HepG2 (cell line): ENCODE results near the gene HES6. TPM values are rescaled to one million over a fixed set of nuclear protein-coding genes. Genes with fewer than 3 reads are reported as not detected.

ENCODE experiments used
- CCAR2 ChIP-seq: fragments of 200-400 bp; formaldehyde crosslinking; optimal IDR thresholded peaks from 2 replicates; pipeline ENCODE3; 2018; ENCODE audit warnings: low read depth, mild to moderate bottlenecking, low read length, moderate library complexity
- CHCHD3 ChIP-seq: sonication (generic); formaldehyde crosslinking; IDR thresholded peaks from 2 replicates; pipeline ENCODE4 v1.8.0; 2022; ENCODE audit warnings: mild to moderate bottlenecking, missing genetic modification reagents, moderate library complexity
- NBN ChIP-seq: fragments of 450-650 bp; conservative IDR thresholded peaks from 2 replicates; pipeline ENCODE4 v1.6.1; 2017
- NR2C2 ChIP-seq: sonication (generic); formaldehyde crosslinking; IDR thresholded peaks from 2 replicates; pipeline ENCODE4 v1.4.0; 2020; ENCODE audit warnings: missing genetic modification reagents, mild to moderate bottlenecking, moderate library complexity, borderline replicate concordance
- NR3C1 ChIP-seq: sonication (generic); formaldehyde crosslinking; IDR thresholded peaks from 2 replicates; pipeline ENCODE4 v1.4.0; 2020; ENCODE audit warnings: missing genetic modification reagents
- PITX1 ChIP-seq: sonication (generic); formaldehyde crosslinking; IDR thresholded peaks from 2 replicates; pipeline ENCODE4 v1.5.1; 2020; ENCODE audit warnings: mild to moderate bottlenecking, missing genetic modification reagents
- RFX1 ChIP-seq: fragments of 450-650 bp; IDR thresholded peaks from 2 replicates; pipeline ENCODE4 v1.6.1; 2017
- SMARCC2 ChIP-seq: fragments of 450-650 bp; IDR thresholded peaks from 2 replicates; pipeline ENCODE4 v1.6.1; 2017; ENCODE audit warnings: antibody characterized with exemption, mild to moderate bottlenecking
- TOPORS ChIP-seq: sonication (generic); formaldehyde crosslinking; IDR thresholded peaks from 2 replicates; pipeline ENCODE4 v1.8.0; 2023; ENCODE audit warnings: mild to moderate bottlenecking, missing genetic modification reagents
- YY1 ChIP-seq: IDR thresholded peaks from 2 replicates; pipeline ENCODE4 v1.6.1; 2011; ENCODE audit warnings: low read length, low read depth, moderate library complexity, mild to moderate bottlenecking; ENCODE audit not compliant: insufficient read depth, insufficient replicate concordance
- ZFP37 ChIP-seq: sonication (generic); formaldehyde crosslinking; IDR thresholded peaks from 2 replicates; pipeline ENCODE4 v1.4.0; 2020; ENCODE audit warnings: missing genetic modification reagents, borderline replicate concordance
- ZNF720 ChIP-seq: sonication (generic); formaldehyde crosslinking; IDR thresholded peaks from 2 replicates; pipeline ENCODE4 v1.4.0; 2020; ENCODE audit warnings: missing genetic modification reagents
- ZNF792 ChIP-seq: IDR thresholded peaks from 2 replicates; pipeline ENCODE4 v1.6.1; 2016
- ZSCAN20 ChIP-seq: sonication (generic); formaldehyde crosslinking; IDR thresholded peaks from 2 replicates; pipeline ENCODE4 v1.4.0; 2020; ENCODE audit warnings: missing genetic modification reagents, mild to moderate bottlenecking, borderline replicate concordance
- polyA plus RNA-seq, 8 experiments: library from polyadenylated mRNA; depleted of rRNA in 3 of 8; stranded (reverse) in 7 of 8; unstranded in 1 of 8; fragments of >200 nt; fragmentation: Illumina TruSeq in 4 of 8; extraction: Trizol in 4 of 8; gene quantifications; 2 replicates each; pipeline versions ENCODE4 v1.2.1 to v1.2.3, GENCODE V29; 2011 to 2016; ENCODE audit warnings: low read depth in 4 of 8, missing spikeins in 1 of 8, mixed read lengths in 1 of 8; ENCODE audit not compliant: insufficient read depth in 1 of 8
- total RNA-seq, 5 experiments: library from RNA; depleted of rRNA; stranded (reverse); fragments of >200 nt; fragmentation: Illumina TruSeq; extraction: Trizol; gene quantifications; 2 replicates each; pipeline ENCODE4 v1.2.3, GENCODE V29; 2016; ENCODE audit warnings: low read depth in 1 of 5
- TF ChIP-seq, protein P1 (sequence below): sonication (generic); formaldehyde crosslinking; IDR thresholded peaks from one replicate; pipeline ENCODE4 v1.5.1; 2020; ENCODE audit warnings: mild to moderate bottlenecking, missing genetic modification reagents; ENCODE audit errors: not compliant biosample characterization
- TF ChIP-seq, protein P2 (sequence below): sonication (generic); formaldehyde crosslinking; IDR thresholded peaks from 2 replicates; pipeline ENCODE4 v1.9.0; 2021; ENCODE audit warnings: missing genetic modification reagents, mild to moderate bottlenecking, borderline replicate concordance
- TF ChIP-seq, protein P3 (sequence below): sonication (generic); formaldehyde crosslinking; conservative IDR thresholded peaks from 2 replicates; pipeline ENCODE4 v1.5.0; 2020; ENCODE audit warnings: missing genetic modification reagents
- TF ChIP-seq, protein P4 (sequence below): IDR thresholded peaks from 2 replicates; pipeline ENCODE4 v1.6.1; 2018; ENCODE audit warnings: missing genetic modification reagents, mild to moderate bottlenecking, missing compliant biosample characterization

The HES6 gene
- total and polyA plus RNA-seq, 2 of the 13 experiments (the other 11 are each of a cell fraction or from before 2014, with no cell fraction given): 19.5 to 82.8 TPM

DNA sequence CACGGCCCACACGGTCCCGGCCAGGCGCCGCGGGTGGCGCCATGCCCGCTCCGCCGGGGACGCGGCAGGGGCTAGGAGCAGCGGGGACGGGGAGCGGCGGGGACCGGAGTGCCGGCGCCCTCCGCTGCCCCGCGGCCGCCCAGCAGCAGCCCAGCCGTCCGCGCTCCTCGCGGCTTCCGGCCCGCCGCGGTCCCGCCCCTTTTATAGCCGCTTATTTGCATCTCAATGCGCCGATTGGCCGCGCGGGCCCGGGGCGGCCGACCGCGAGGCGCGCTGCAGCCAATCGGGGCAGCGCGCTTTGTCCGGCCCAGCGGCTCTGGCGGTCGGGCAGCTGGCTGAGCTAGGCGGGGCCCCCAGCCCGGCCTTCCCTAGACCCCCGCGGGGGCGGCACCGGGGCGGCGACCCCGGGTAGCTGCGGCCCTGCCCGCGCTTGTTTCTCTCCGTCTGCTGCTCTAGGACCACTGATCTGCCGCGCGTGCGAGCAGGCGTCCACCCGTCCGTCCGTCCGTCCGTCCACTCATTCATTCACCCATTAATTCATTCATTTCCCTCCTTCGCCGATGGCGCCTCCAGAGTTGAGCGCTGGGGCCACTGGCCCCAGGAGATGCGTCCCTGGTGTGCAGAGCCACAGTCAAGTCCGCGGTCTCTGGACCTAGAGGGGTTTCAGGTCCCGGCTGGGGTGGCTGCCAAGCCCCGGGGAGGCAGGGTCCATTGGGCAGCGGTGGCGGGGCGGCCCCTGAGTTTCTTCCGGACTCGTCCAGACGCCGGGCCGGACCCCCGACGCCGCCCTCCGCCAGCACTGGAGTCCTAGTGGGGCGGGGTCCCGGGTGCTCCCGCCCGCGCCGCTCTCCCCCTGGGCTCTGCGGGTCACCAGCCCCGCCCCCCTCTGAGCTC, at the start of gene HES6 (continued):
- no peak for TF ChIP-seq NR3C1
- no peak for TF ChIP-seq ZNF720 (CRISPR knock-in tag)
- TF ChIP-seq ZSCAN20: 0 out of 2 replicates have a peak, but pooled peaks have one; percentile 33
- TF ChIP-seq, protein P1, sequence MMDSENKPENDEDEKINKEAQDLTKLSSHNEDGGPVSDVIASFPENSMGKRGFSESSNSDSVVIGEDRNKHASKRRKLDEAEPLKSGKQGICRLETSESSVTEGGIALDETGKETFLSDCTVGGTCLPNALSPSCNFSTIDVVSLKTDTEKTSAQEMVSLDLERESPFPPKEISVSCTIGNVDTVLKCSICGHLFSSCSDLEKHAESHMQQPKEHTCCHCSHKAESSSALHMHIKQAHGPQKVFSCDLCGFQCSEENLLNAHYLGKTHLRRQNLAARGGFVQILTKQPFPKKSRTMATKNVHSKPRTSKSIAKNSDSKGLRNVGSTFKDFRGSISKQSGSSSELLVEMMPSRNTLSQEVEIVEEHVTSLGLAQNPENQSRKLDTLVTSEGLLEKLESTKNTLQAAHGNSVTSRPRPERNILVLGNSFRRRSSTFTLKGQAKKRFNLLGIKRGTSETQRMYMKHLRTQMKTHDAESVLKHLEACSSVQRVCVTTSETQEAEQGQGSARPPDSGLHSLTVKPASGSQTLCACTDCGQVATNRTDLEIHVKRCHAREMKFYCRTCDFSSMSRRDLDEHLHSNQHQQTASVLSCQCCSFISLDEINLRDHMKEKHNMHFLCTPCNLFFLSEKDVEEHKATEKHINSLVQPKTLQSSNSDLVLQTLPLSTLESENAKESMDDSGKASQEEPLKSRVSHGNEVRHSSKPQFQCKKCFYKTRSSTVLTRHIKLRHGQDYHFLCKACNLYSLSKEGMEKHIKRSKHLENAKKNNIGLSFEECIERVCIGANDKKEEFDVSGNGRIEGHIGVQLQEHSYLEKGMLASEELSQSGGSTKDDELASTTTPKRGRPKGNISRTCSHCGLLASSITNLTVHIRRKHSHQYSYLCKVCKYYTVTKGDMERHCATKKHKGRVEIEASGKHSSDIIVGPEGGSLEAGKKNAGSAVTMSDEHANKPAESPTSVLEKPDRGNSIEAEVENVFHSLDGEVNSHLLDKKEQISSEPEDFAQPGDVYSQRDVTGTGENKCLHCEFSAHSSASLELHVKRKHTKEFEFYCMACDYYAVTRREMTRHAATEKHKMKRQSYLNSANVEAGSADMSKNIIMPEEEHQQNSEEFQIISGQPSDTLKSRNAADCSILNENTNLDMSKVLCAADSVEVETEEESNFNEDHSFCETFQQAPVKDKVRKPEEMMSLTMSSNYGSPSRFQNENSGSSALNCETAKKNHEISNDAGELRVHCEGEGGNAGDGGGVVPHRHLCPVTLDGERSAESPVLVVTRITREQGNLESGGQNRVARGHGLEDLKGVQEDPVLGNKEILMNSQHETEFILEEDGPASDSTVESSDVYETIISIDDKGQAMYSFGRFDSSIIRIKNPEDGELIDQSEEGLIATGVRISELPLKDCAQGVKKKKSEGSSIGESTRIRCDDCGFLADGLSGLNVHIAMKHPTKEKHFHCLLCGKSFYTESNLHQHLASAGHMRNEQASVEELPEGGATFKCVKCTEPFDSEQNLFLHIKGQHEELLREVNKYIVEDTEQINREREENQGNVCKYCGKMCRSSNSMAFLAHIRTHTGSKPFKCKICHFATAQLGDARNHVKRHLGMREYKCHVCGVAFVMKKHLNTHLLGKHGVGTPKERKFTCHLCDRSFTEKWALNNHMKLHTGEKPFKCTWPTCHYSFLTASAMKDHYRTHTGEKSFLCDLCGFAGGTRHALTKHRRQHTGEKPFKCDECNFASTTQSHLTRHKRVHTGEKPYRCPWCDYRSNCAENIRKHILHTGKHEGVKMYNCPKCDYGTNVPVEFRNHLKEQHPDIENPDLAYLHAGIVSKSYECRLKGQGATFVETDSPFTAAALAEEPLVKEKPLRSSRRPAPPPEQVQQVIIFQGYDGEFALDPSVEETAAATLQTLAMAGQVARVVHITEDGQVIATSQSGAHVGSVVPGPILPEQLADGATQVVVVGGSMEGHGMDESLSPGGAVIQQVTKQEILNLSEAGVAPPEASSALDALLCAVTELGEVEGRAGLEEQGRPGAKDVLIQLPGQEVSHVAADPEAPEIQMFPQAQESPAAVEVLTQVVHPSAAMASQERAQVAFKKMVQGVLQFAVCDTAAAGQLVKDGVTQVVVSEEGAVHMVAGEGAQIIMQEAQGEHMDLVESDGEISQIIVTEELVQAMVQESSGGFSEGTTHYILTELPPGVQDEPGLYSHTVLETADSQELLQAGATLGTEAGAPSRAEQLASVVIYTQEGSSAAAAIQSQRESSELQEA: no peak
- TF ChIP-seq, protein P2, sequence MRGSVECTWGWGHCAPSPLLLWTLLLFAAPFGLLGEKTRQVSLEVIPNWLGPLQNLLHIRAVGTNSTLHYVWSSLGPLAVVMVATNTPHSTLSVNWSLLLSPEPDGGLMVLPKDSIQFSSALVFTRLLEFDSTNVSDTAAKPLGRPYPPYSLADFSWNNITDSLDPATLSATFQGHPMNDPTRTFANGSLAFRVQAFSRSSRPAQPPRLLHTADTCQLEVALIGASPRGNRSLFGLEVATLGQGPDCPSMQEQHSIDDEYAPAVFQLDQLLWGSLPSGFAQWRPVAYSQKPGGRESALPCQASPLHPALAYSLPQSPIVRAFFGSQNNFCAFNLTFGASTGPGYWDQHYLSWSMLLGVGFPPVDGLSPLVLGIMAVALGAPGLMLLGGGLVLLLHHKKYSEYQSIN: no peak
- no peak for TF ChIP-seq ZFP37
- no peak for TF ChIP-seq NR2C2 (CRISPR knock-in tag)
- TF ChIP-seq, protein P3, sequence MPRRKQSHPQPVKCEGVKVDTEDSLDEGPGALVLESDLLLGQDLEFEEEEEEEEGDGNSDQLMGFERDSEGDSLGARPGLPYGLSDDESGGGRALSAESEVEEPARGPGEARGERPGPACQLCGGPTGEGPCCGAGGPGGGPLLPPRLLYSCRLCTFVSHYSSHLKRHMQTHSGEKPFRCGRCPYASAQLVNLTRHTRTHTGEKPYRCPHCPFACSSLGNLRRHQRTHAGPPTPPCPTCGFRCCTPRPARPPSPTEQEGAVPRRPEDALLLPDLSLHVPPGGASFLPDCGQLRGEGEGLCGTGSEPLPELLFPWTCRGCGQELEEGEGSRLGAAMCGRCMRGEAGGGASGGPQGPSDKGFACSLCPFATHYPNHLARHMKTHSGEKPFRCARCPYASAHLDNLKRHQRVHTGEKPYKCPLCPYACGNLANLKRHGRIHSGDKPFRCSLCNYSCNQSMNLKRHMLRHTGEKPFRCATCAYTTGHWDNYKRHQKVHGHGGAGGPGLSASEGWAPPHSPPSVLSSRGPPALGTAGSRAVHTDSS (CRISPR knock-in tag): peak; percentile 68; the same call in 1 of the 2 replicates
- TF ChIP-seq TOPORS: peak; percentile 82; the same call in 1 of the 2 replicates
- no peak for TF ChIP-seq ZNF792 (CRISPR knock-in tag)
- TF ChIP-seq, protein P4, sequence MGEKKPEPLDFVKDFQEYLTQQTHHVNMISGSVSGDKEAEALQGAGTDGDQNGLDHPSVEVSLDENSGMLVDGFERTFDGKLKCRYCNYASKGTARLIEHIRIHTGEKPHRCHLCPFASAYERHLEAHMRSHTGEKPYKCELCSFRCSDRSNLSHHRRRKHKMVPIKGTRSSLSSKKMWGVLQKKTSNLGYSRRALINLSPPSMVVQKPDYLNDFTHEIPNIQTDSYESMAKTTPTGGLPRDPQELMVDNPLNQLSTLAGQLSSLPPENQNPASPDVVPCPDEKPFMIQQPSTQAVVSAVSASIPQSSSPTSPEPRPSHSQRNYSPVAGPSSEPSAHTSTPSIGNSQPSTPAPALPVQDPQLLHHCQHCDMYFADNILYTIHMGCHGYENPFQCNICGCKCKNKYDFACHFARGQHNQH: no peak
- no peak for TF ChIP-seq RFX1
- no peak for TF ChIP-seq CCAR2
- no peak for TF ChIP-seq PITX1 (CRISPR knock-in tag)
- TF ChIP-seq CHCHD3: peak; percentile 81; the same call in 1 of the 2 replicates
- TF ChIP-seq NBN: no peak
- TF ChIP-seq SMARCC2: no peak
- TF ChIP-seq YY1: peak; percentile 65
